PC-3 (cell line): ENCODE measurements around the gene GGT5. TPM values are rescaled to one million over a fixed set of nuclear protein-coding genes. Genes with fewer than 3 reads are reported as not detected.

ENCODE experiments used
- ATAC-seq: fragments of 200-7000 bp; cut with Tn5 transposase; 2 replicates; pipeline ENCODE4 v1.9.1; 2020; ENCODE audit warnings: mild to moderate bottlenecking, moderate library complexity
- BruUV-seq: library from RNA; stranded (reverse); fragments of 400-500 nt; replicated peaks from 2 replicates; lab custom pipeline; 2021; lab: Mats Ljungman, UMichigan
- CTCF ChIA-PET: fragments of 300-600 bp; sonication (Branson Sonifier 250); formaldehyde crosslinking; loops from one replicate; lab custom pipeline; 2022; ENCODE audit warnings: antibody characterized with exemption; lab: Charles Lee
- POLR2A ChIA-PET: fragments of 300-600 bp; sonication (Branson Sonifier 250); formaldehyde crosslinking; loops from one replicate; lab custom pipeline; 2022; ENCODE audit warnings: antibody characterized with exemption; ENCODE audit not compliant: unreplicated experiment; lab: Charles Lee
- DNase-seq: peaks from one replicate; pipeline ENCODE4 v3.0.0-alpha.2; 2015
- H2AFZ ChIP-seq: fragments of 300-600 bp; sonication (generic); 2 replicates; pipeline ENCODE4 v1.6.0; 2016; ENCODE audit warnings: antibody characterized with exemption, low read length
- H3F3A ChIP-seq: fragments of 300-600 bp; sonication (generic); one replicate; pipeline ENCODE4 v1.6.0; 2017; ENCODE audit warnings: antibody characterized with exemption, low read length, control low read depth, mild to moderate bottlenecking; ENCODE audit not compliant: unreplicated experiment
- H3K27ac ChIP-seq: fragments of 300-600 bp; sonication (generic); 2 replicates; pipeline ENCODE4 v1.5.1; 2016; ENCODE audit warnings: mild to moderate bottlenecking, low read length
- H3K27me3 ChIP-seq: fragments of 300-600 bp; sonication (generic); 2 replicates; pipeline ENCODE4 v1.6.1; 2016; ENCODE audit warnings: low read length, mixed read lengths
- H3K36me3 ChIP-seq: fragments of 300-600 bp; sonication (generic); 2 replicates; pipeline ENCODE4 v1.6.1; 2016; ENCODE audit warnings: low read depth, mixed run types, low read length, mixed read lengths
- H3K4me1 ChIP-seq: fragments of 300-600 bp; sonication (generic); 2 replicates; pipeline ENCODE4 v1.5.1; 2016; ENCODE audit warnings: low read length; ENCODE audit not compliant: insufficient read depth
- H3K4me2 ChIP-seq: fragments of 300-600 bp; sonication (generic); 2 replicates; pipeline ENCODE4 v1.6.0; 2016; ENCODE audit warnings: low read length
- H3K4me3 ChIP-seq: fragments of 300-600 bp; sonication (generic); 2 replicates; pipeline ENCODE4 v1.5.1; 2016; ENCODE audit warnings: mild to moderate bottlenecking, low read length, mixed read lengths
- H3K79me2 ChIP-seq: fragments of 300-600 bp; sonication (generic); 2 replicates; pipeline ENCODE4 v1.6.1; 2017; ENCODE audit warnings: low read length, mixed read lengths
- H3K9ac ChIP-seq: fragments of 300-600 bp; sonication (generic); 2 replicates; pipeline ENCODE4 v1.6.0; 2016; ENCODE audit warnings: mild to moderate bottlenecking, low read length
- H3K9me2 ChIP-seq: fragments of 300-600 bp; sonication (generic); replicated peaks from 2 replicates; pipeline ENCODE4 v1.6.1; 2016; ENCODE audit warnings: mixed run types, low read length, mixed read lengths
- H3K9me3 ChIP-seq: fragments of 300-600 bp; sonication (generic); 2 replicates; pipeline ENCODE4 v1.6.1; 2016; ENCODE audit warnings: low read length, mixed read lengths
- H4K20me1 ChIP-seq: fragments of 300-600 bp; sonication (generic); 2 replicates; pipeline ENCODE4 v1.6.1; 2016; ENCODE audit warnings: low read length, mixed read lengths
- EZH2 ChIP-seq: fragments of 300-600 bp; sonication (generic); IDR thresholded peaks from one replicate; pipeline ENCODE4 v1.6.1; 2017; ENCODE audit warnings: antibody characterized with exemption, mild to moderate bottlenecking, low read length; ENCODE audit not compliant: unreplicated experiment
- EZH2phosphoT487 ChIP-seq: fragments of 300-600 bp; sonication (generic); IDR thresholded peaks from 2 replicates; pipeline ENCODE4 v1.6.1; 2018; ENCODE audit warnings: mild to moderate bottlenecking, antibody characterized with exemption, low read length, borderline replicate concordance
- intact Hi-C: fragments of 100-400 bp; cut with micrococcal nuclease; formaldehyde crosslinking; loops from 2 replicates; pipeline ENCODE4 v1.9.0; 2023
- total RNA-seq: library from RNA; depleted of rRNA; stranded (reverse); fragments of >200 nt; gene quantifications from 2 replicates; pipeline ENCODE4 v1.2.3, GENCODE V29; 2014
- TF ChIP-seq, protein P1 (sequence below): fragments of 300-600 bp; sonication (generic); conservative IDR thresholded peaks from 2 replicates; pipeline ENCODE4 v1.5.1; 2017; ENCODE audit warnings: antibody characterized with exemption, low read depth, mild to moderate bottlenecking, low read length

GGT5 gene
- total RNA-seq, 1 experiment from 2014 or later, result 0.04 TPM

DNA sequence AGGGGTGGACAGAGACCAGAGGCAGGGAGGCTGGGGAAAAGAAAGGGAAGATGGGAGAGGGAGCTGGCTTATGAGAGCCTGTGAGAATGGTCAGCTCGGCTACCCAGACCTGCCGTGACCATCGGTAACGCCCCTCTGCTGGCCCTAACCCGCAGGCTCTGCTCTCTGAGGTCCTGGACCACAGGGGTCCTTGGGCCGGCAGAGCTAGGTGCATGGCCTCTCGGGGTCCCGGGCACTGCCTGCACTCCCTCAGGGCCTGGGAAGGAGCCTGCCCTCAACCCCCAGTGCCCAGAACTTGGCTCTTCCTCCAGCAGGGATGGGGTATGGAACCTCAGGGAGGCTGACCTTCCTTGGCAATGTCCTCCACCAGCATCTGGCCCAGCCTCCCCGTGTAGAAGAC, 13.2 kb downstream of the GGT5 start:
- Histone ChIP-seq H3K36me3 (no peaks in the 10 kb centered on the region), H3K27me3 (no peaks in the 10 kb centered on the region), H3K4me2 (no peak overlapping the region), H3K4me1 (no peaks in the 10 kb centered on the region), H3K4me3 (no peak overlapping the region), H3K79me2 (no peaks in the 10 kb centered on the region), H3K9ac (no peak overlapping the region), H4K20me1 (no peaks in the 10 kb centered on the region), H3F3A (no peaks in the 10 kb centered on the region), H3K9me2 (no peaks in the 10 kb centered on the region), H3K9me3 (no peaks in the 10 kb centered on the region), H3K27ac (no peak overlapping the region), H2AFZ (no peak overlapping the region)
- no peak for DNase-seq
- TF ChIP-seq, protein P1, sequence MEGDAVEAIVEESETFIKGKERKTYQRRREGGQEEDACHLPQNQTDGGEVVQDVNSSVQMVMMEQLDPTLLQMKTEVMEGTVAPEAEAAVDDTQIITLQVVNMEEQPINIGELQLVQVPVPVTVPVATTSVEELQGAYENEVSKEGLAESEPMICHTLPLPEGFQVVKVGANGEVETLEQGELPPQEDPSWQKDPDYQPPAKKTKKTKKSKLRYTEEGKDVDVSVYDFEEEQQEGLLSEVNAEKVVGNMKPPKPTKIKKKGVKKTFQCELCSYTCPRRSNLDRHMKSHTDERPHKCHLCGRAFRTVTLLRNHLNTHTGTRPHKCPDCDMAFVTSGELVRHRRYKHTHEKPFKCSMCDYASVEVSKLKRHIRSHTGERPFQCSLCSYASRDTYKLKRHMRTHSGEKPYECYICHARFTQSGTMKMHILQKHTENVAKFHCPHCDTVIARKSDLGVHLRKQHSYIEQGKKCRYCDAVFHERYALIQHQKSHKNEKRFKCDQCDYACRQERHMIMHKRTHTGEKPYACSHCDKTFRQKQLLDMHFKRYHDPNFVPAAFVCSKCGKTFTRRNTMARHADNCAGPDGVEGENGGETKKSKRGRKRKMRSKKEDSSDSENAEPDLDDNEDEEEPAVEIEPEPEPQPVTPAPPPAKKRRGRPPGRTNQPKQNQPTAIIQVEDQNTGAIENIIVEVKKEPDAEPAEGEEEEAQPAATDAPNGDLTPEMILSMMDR, result no peak
- TF ChIP-seq EZH2phosphoT487 (no peak), EZH2 (no peak)
- ATAC-seq, result no peak
- BruUV-seq, result no TSS peak
- CTCF ChIA-PET, result no interaction called here
- POLR2A ChIA-PET, result no interaction called here
- intact Hi-C loops, result no loop called here

GRCh38 chr22:24230911-24231656, 13.8 kb downstream of the GGT5 start:
- no peak overlapping the region for H3K4me3 ChIP-seq
- no TSS peak for BruUV-seq
- H3K36me3 ChIP-seq, result no peaks in the 10 kb centered on the region
- intact Hi-C loops, result no loop called here
- DNase-seq (no peak), ATAC-seq (no peak)
- H3K9me2 ChIP-seq, result no peaks in the 10 kb centered on the region
- no peak overlapping the region for H3K4me2 ChIP-seq
- H2AFZ ChIP-seq, result no peak overlapping the region
- H3K79me2 ChIP-seq, result no peaks in the 10 kb centered on the region
- no peaks in the 10 kb centered on the region for H3F3A ChIP-seq
- no peaks in the 10 kb centered on the region for H3K9me3 ChIP-seq
- no peaks in the 10 kb centered on the region for H4K20me1 ChIP-seq
- CTCF ChIA-PET, result no interaction called here
- H3K27ac ChIP-seq, result no peak overlapping the region
- H3K4me1 ChIP-seq, result no peaks in the 10 kb centered on the region
- H3K9ac ChIP-seq, result no peak overlapping the region
- POLR2A ChIA-PET, result no interaction called here
- no peaks in the 10 kb centered on the region for H3K27me3 ChIP-seq
- TF ChIP-seq, protein P1, result peak; percentile 25
- TF ChIP-seq EZH2, result no peak

DNA sequence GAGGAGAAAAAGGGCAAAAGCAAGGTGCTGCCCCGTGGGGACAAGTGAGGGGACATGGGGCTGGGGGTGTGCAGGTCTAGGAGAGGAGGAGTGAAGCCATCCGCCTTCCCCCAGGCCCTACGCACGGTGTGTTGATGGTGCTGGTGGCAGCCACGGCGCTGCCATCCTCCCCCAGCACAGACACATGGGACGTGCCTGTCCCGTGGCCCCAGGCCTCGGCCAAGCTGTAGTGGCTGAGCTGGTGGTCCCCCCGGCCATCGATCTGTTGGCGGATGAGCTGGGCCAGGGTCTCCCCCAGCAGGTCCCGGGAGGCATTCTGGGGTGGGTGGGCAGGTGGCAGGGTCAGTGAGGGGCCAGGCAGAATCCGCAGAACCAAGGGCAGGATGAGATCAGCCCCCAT, 18.9 kb downstream of the GGT5 start:
- no peaks in the 10 kb centered on the region for H3K27me3 ChIP-seq
- TF ChIP-seq, protein P1, result no peak
- TF ChIP-seq EZH2 (no peak), EZH2phosphoT487 (no peak)
- ChIA-PET CTCF (no interaction called here), POLR2A (no interaction called here)
- H3K27ac ChIP-seq, result no peak overlapping the region
- H3K4me1 ChIP-seq, result no peaks in the 10 kb centered on the region
- H3K36me3 ChIP-seq, result no peaks in the 10 kb centered on the region
- intact Hi-C loops, result no loop called here
- no peak for DNase-seq
- H3K9me3 ChIP-seq, result no peaks in the 10 kb centered on the region
- no peaks in the 10 kb centered on the region for H3F3A ChIP-seq
- H3K4me3 ChIP-seq, result no peak overlapping the region
- H3K4me2 ChIP-seq, result no peak overlapping the region
- no peak overlapping the region for H3K9ac ChIP-seq
- no peaks in the 10 kb centered on the region for H3K9me2 ChIP-seq
- ATAC-seq, result no peak
- BruUV-seq, result no TSS peak
- no peaks in the 10 kb centered on the region for H4K20me1 ChIP-seq
- H2AFZ ChIP-seq, result no peak overlapping the region
- H3K79me2 ChIP-seq, result no peaks in the 10 kb centered on the region
